SK-N-SH (cell line): Measurements from ENCODE around the gene HS3ST3A1. TPM values are rescaled to one million over a fixed set of nuclear protein-coding genes. Genes with fewer than 3 reads are reported as not detected.

Experiments
- CTCF ChIA-PET: fragments of 300-600, 350-600 bp; formaldehyde crosslinking; extraction: SDS; loops from one replicate; lab custom pipeline; 2021; lab: Yijun Ruan, JAX
- POLR2A ChIA-PET: fragments of 350-600 bp; sonication (Branson Sonifier 250); formaldehyde crosslinking; extraction: SDS; loops from one replicate; lab custom pipeline; 2020; ENCODE audit warnings: antibody characterized with exemption, inconsistent platforms; lab: Yijun Ruan, JAX
- DNase-seq: peaks from one replicate; pipeline ENCODE4 v3.0.0; 2012
- H2AFZ ChIP-seq: fragments of 200-600 bp; sonication (generic); 2 replicates; pipeline ENCODE4 v1.8.1; 2016; ENCODE audit warnings: antibody characterized with exemption, mild to moderate bottlenecking, low read depth
- H3F3A ChIP-seq: fragments of 200-600 bp; sonication (generic); replicated peaks from 2 replicates; pipeline ENCODE3; 2016; ENCODE audit warnings: antibody characterized with exemption, mild to moderate bottlenecking; ENCODE audit not compliant: insufficient read depth
- H3K27ac ChIP-seq, 2 experiments: fragments of 200-500 bp in 1 of 2; fragments of 200-600 bp in 1 of 2; sonication (Bioruptor generic) in 1 of 2; sonication (generic), shearing (Covaris generic) in 1 of 2; 2 replicates each; pipeline versions ENCODE4 v1.5.1 to v1.6.1; 2014 to 2016; ENCODE audit warnings: low read depth in 2 of 2, inconsistent platforms in 1 of 2, low read length in 1 of 2, mild to moderate bottlenecking in 1 of 2, mixed read lengths in 1 of 2
- H3K27me3 ChIP-seq: fragments of 200-600 bp; sonication (generic), shearing (Covaris generic); 2 replicates; pipeline ENCODE4 v1.6.1; 2016; ENCODE audit warnings: mixed run types; ENCODE audit not compliant: insufficient read depth
- H3K36me3 ChIP-seq, 2 experiments: fragments of 200-500 bp in 1 of 2; fragments of 200-600 bp in 1 of 2; sonication (Bioruptor generic) in 1 of 2; sonication (generic) in 1 of 2; replicated peaks in 1 of 2; 2 replicates each; pipeline versions ENCODE3 to v1.5.1; 2014 to 2016; ENCODE audit warnings: low read length in 1 of 2, mild to moderate bottlenecking in 1 of 2; ENCODE audit not compliant: insufficient read depth in 2 of 2, control insufficient read depth in 1 of 2
- H3K4me1 ChIP-seq, 2 experiments: fragments of 200-500 bp in 1 of 2; fragments of 200-600 bp in 1 of 2; sonication (Bioruptor generic) in 1 of 2; sonication (generic), shearing (Covaris generic) in 1 of 2; 2 replicates each; pipeline versions ENCODE4 v1.5.1 to v1.6.1; 2014 to 2016; ENCODE audit warnings: low read depth in 1 of 2, low read length in 1 of 2, mixed run types in 1 of 2; ENCODE audit not compliant: insufficient read depth in 2 of 2, control insufficient read depth in 1 of 2
- H3K4me2 ChIP-seq: fragments of 200-600 bp; sonication (generic), shearing (Covaris generic); 2 replicates; pipeline ENCODE4 v1.6.1; 2017; ENCODE audit warnings: mixed run types
- H3K4me3 ChIP-seq, 2 experiments: fragments of 200-500 bp in 1 of 2; fragments of 200-600 bp in 1 of 2; sonication (Bioruptor generic) in 1 of 2; sonication (generic), shearing (Covaris generic) in 1 of 2; 2 replicates each; pipeline versions ENCODE4 v1.5.1 to v1.8.1; 2014 to 2016; ENCODE audit warnings: low read depth in 2 of 2, inconsistent platforms in 1 of 2, low read length in 1 of 2, mild to moderate bottlenecking in 1 of 2, mixed read lengths in 1 of 2, moderate library complexity in 1 of 2
- H3K79me2 ChIP-seq: fragments of 200-600 bp; sonication (generic); 2 replicates; pipeline ENCODE4 v1.8.1; 2017; ENCODE audit warnings: mild to moderate bottlenecking; ENCODE audit not compliant: insufficient read depth
- H3K9ac ChIP-seq: fragments of 200-600 bp; sonication (generic); 2 replicates; pipeline ENCODE4 v1.6.1; 2017; ENCODE audit warnings: mixed run types
- H3K9me2 ChIP-seq: fragments of 200-600 bp; sonication (generic); 2 replicates; pipeline ENCODE4 v1.6.1; 2017; ENCODE audit warnings: mixed run types
- H3K9me3 ChIP-seq: fragments of 200-600 bp; sonication (generic); 2 replicates; pipeline ENCODE4 v1.6.1; 2017; ENCODE audit warnings: mixed run types, mild to moderate bottlenecking, moderate library complexity
- H4K20me1 ChIP-seq: fragments of 200-600 bp; sonication (generic); 2 replicates; pipeline ENCODE4 v1.6.1; 2017; ENCODE audit warnings: mild to moderate bottlenecking, mixed run types; ENCODE audit not compliant: insufficient read depth
- ELF1 ChIP-seq: IDR thresholded peaks from 2 replicates; pipeline ENCODE4 v1.4.0; 2012
- EZH2phosphoT487 ChIP-seq: fragments of 200-600 bp; sonication (generic); IDR thresholded peaks from 2 replicates; pipeline ENCODE4 v1.6.1; 2017; ENCODE audit warnings: low read depth, mixed run types, mild to moderate bottlenecking, antibody characterized with exemption, moderate library complexity, borderline replicate concordance
- FOSL2 ChIP-seq: IDR thresholded peaks from 2 replicates; pipeline ENCODE4 v1.4.0; 2012; ENCODE audit warnings: low read depth, mild to moderate bottlenecking, moderate library complexity, borderline replicate concordance
- POLR2AphosphoS5 ChIP-seq: IDR thresholded peaks from 2 replicates; pipeline ENCODE4 v1.6.1; 2012; ENCODE audit warnings: low read depth, low read length
- RFX5 ChIP-seq: IDR thresholded peaks from 2 replicates; pipeline ENCODE4 v1.6.1; 2012; ENCODE audit warnings: mild to moderate bottlenecking, improper control_type of control experiment, low read length
- RXRA ChIP-seq: IDR thresholded peaks from 2 replicates; pipeline ENCODE4 v1.4.0; 2012; ENCODE audit warnings: low read depth, mild to moderate bottlenecking, borderline replicate concordance
- TEAD4 ChIP-seq: IDR thresholded peaks from 2 replicates; pipeline ENCODE4 v1.4.0; 2012; ENCODE audit warnings: mild to moderate bottlenecking, borderline replicate concordance; ENCODE audit not compliant: insufficient read depth
- WGBS: methylation state at CpG from one replicate; pipeline ENCODE4 v1.1.6; 2017; ENCODE audit warnings: low lambda C conversion rate; 5-methylcytosine and 5-hydroxymethylcytosine counted together
- polyA plus RNA-seq, 3 experiments: library from polyadenylated mRNA; depleted of rRNA; stranded (reverse); fragments of >200 nt; gene quantifications; 2 replicates each; pipeline ENCODE4 v1.2.3, GENCODE V29; 2012
- TF ChIP-seq, protein P1 (sequence below): fragments of 150-350 bp; IDR thresholded peaks from 2 replicates; pipeline ENCODE4 v1.6.1; 2017; ENCODE audit warnings: antibody characterized with exemption, low read length, low read depth, borderline replicate concordance
- TF ChIP-seq, protein P2 (sequence below): IDR thresholded peaks from 2 replicates; pipeline ENCODE4 v1.4.0; 2012; ENCODE audit warnings: low read depth, borderline replicate concordance
- TF ChIP-seq, protein P3 (sequence below): fragments of 150-350 bp; IDR thresholded peaks from 2 replicates; pipeline ENCODE4 v1.6.1; 2016; ENCODE audit warnings: mild to moderate bottlenecking, low read depth, low read length

Gene HS3ST3A1
- polyA plus RNA-seq, 1 of the 3 experiments (the other 2 are of a cell fraction) = 22.6 TPM

DNA sequence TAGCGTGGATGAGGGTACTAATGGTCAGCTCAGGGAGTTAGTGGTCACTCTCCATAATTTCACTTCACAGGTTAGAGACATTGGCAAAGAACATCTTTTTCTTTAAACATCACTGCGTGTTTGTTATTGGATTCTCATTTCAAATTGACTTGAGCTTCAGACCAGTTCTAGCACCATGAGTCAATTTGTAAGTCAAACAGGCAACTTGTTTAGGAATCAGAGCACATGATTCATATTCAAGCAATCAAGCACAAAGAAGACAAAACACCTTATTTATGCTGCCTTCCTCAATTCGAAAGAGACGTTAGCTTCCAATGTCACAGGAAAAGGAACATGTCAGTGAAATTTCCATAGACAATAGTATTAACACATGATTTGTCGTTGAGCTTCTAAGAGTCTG lies 62.3 kb downstream of the HS3ST3A1 start (continued):
- no peak for TF ChIP-seq TEAD4
- TF ChIP-seq, protein P1, sequence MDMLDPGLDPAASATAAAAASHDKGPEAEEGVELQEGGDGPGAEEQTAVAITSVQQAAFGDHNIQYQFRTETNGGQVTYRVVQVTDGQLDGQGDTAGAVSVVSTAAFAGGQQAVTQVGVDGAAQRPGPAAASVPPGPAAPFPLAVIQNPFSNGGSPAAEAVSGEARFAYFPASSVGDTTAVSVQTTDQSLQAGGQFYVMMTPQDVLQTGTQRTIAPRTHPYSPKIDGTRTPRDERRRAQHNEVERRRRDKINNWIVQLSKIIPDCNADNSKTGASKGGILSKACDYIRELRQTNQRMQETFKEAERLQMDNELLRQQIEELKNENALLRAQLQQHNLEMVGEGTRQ = no peak

DNA sequence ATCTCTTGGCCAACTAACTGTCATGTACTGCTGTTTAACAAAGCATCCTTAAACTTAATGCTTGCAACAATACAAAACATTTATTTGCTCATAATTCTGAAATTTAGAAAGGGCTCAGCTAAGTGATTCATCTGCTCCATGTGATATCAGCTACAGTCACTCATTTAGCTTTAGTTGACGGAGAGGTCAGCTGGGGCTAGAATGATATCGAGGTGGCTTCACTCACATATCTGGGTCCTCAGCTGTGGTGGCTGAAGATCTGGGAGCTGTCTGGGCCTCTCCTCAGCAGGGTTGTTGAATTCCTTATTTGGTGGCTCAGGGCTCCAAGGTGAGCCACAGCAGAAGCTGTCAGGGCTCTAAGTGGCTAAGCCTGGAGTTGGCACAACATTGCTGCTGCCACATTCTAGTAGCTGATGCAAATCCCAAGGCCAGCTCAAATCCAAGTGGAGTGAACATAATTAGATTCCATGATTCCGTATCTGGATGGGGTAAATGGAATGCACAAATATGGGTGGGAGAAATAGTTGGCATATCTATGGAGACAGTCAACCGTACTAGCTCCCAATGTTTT lies 62.8 kb downstream of the HS3ST3A1 start:
- Histone ChIP-seq H3K4me2 (no peak overlapping the region), H3K27me3 (no peaks in the 10 kb centered on the region), H3K36me3 (peaks cover 0 to 30% of the 10 kb centered on the region in 2 experiments), H3K9ac (no peak overlapping the region), H3K9me2 (no peaks in the 10 kb centered on the region), H3K4me3 (no peak overlapping the region), H3K27ac (peak overlapping the region in 1 of 2 experiments; percentile 96; a peak in 1 of 4 replicates), H2AFZ (no peak overlapping the region), H4K20me1 (no peaks in the 10 kb centered on the region)
- POLR2A ChIA-PET = no interaction called here
- WGBS = 68% methylated on average over 3 of the region's 4 CpGs
- TF ChIP-seq POLR2AphosphoS5 (no peak), FOSL2 (no peak), RXRA (no peak)
- TF ChIP-seq, protein P2, sequence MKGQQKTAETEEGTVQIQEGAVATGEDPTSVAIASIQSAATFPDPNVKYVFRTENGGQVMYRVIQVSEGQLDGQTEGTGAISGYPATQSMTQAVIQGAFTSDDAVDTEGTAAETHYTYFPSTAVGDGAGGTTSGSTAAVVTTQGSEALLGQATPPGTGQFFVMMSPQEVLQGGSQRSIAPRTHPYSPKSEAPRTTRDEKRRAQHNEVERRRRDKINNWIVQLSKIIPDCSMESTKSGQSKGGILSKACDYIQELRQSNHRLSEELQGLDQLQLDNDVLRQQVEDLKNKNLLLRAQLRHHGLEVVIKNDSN = no peak
- TF ChIP-seq, protein P3, sequence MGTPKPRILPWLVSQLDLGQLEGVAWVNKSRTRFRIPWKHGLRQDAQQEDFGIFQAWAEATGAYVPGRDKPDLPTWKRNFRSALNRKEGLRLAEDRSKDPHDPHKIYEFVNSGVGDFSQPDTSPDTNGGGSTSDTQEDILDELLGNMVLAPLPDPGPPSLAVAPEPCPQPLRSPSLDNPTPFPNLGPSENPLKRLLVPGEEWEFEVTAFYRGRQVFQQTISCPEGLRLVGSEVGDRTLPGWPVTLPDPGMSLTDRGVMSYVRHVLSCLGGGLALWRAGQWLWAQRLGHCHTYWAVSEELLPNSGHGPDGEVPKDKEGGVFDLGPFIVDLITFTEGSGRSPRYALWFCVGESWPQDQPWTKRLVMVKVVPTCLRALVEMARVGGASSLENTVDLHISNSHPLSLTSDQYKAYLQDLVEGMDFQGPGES = no peak
- TF ChIP-seq, all 33 proteins: peak for 0
- CTCF ChIA-PET = interaction anchor here (1.1 kb wide), 1 partner anchor 189 kb away, joined by 4 read pairs; no protein-coding TSS in a partner anchor
- H3K4me1 ChIP-seq = peaks cover 0 to 46% of the 10 kb centered on the region in 2 experiments
- 0 out of 2 replicates have a peak, but pooled peaks cover 3% of the 10 kb centered on the region for H3K9me3 ChIP-seq
- H3K79me2 ChIP-seq = peaks cover 65% of the 10 kb centered on the region
- DNase-seq = no peak
- H3F3A ChIP-seq = peaks cover 56% of the 10 kb centered on the region

DNA sequence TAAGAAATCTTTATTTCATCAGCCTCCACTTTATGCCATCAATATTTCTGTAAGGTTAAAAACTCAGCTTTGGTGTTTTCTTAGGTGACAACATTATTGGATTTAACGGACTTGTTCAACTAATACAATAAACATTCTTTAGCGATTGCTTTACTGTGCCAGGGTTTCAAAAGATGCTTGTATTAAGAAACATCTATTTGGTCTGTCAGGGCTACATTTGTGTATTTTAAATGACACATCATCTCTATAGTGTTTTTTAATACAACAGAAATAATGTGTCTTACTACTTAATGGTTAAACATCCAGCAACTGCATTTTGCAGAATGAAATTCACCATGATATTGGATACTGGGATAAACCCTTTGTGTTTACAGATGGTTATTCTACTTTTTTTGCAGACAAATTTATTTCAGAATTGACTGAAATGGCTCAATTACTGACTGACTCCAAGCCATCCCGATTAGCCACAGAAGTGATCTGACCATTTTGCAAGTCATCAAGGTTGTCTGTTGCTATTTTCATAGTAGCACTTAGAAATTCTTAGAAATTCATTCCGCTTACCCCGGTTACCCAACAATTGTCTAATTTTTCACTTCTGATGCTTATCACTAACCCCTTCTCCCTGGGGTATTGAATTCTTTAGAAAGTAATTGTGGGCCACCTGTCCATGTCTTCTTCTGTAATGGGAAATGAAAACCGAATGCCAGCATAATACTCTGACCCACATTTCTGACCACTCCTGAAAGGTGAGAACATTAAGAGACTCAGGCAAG lies 63.7 kb downstream of the HS3ST3A1 start:
- Histone ChIP-seq H2AFZ (no peak overlapping the region), H3K27me3 (no peaks in the 10 kb centered on the region), H3K9me2 (no peaks in the 10 kb centered on the region), H3K79me2 (peaks cover 65% of the 10 kb centered on the region), H3K36me3 (peaks cover 0 to 38% of the 10 kb centered on the region in 2 experiments), H4K20me1 (no peaks in the 10 kb centered on the region), H3K4me2 (no peak overlapping the region), H3K9ac (no peak overlapping the region), H3K9me3 (0 out of 2 replicates have a peak, but pooled peaks cover 3% of the 10 kb centered on the region), H3K4me1 (peaks cover 0 to 37% of the 10 kb centered on the region in 2 experiments; a peak in 3 of 4 replicates), H3F3A (peaks cover 49% of the 10 kb centered on the region), H3K27ac (peak overlapping the region in 1 of 2 experiments; percentile 55; a peak in 2 of 4 replicates), H3K4me3 (no peak overlapping the region)
- CTCF ChIA-PET = no interaction called here
- DNase-seq = no peak
- WGBS = 84% methylated on average over 6 of the region's 6 CpGs
- TF ChIP-seq TEAD4 (no peak), EZH2phosphoT487 (no peak), ELF1 (no peak), RFX5 (no peak)
- POLR2A ChIA-PET = no interaction called here
